Bronchus fibroblast of lung (primary cell): ENCODE results near the gene USP6. TPM values are rescaled to one million over a fixed set of nuclear protein-coding genes. Genes with fewer than 3 reads are reported as not detected.

Experiments
- total RNA-seq: library from RNA; depleted of rRNA; stranded (reverse); fragments of >200 nt; gene quantifications from 2 replicates; pipeline ENCODE4 v1.2.3, GENCODE V29; 2015

USP6 gene
- total RNA-seq: 0.15 and 0.17 TPM in 2 replicates

GRCh38 chr17:5115673-5116651 is at the start of gene USP6:
Gene USP6 (plus strand): TSS chr17:5116032. CDS start chr17:5130368, 14,336 bp downstream.

GRCh38 chr17:5078106-5079028 is 37.5 kb upstream of the USP6 start, which contains the start of gene ZFP3:
Gene ZFP3 (plus strand): TSS chr17:5078467. CDS start chr17:5091505, 13,038 bp downstream.

GRCh38 chr17:5111402-5112204 is 4.2 kb upstream of the USP6 start, which contains the start of gene ZNF232:
Gene ZNF232 (minus strand): TSS chr17:5111878. CDS start chr17:5111822, 56 bp downstream.

GRCh38 chr17:5191541-5192417 is 75.9 kb downstream of the USP6 start, which contains the start of gene ZNF594:
Gene ZNF594 (minus strand): TSS chr17:5191868. CDS start chr17:5184256, 7,612 bp downstream.

Other genes starting within 250 kb of the USP6 start
- gene C17orf107, start 216.5 kb upstream of the USP6 start, total RNA-seq: 2.5 and 4.0 TPM in 2 replicates
- 0.74 and 1.2 TPM in 2 replicates for gene CHRNE, start 212.9 kb upstream of the USP6 start, total RNA-seq
- not detected in 2 replicates for gene GP1BA, start 183.8 kb upstream of the USP6 start, total RNA-seq
- gene SLC25A11, start 176.0 kb upstream of the USP6 start, total RNA-seq: 66.7 and 77.0 TPM in 2 replicates
- gene RNF167, start 175.8 kb upstream of the USP6 start, total RNA-seq: 50.3 and 53.8 TPM in 2 replicates
- 2,381 and 2,852 TPM in 2 replicates for gene PFN1, start 167.5 kb upstream of the USP6 start, total RNA-seq
- 0.74 and 1.8 TPM in 2 replicates for gene ENO3, start 164.9 kb upstream of the USP6 start, total RNA-seq
- 59.6 and 59.9 TPM in 2 replicates for gene SPAG7, start 148.2 kb upstream of the USP6 start, total RNA-seq
- 18.7 and 20.3 TPM in 2 replicates for gene CAMTA2, start 128.4 kb upstream of the USP6 start, total RNA-seq
- gene INCA1, start 118.5 kb upstream of the USP6 start, total RNA-seq: 0.17 and 0.74 TPM in 2 replicates
- gene KIF1C, start 118.1 kb upstream of the USP6 start, total RNA-seq: 39.5 and 44.4 TPM in 2 replicates
- 0.15 TPM in 1 of 2 replicates, not detected in the other for gene SLC52A1, start 80.6 kb upstream of the USP6 start, total RNA-seq
- gene ZFP3, start 37.6 kb upstream of the USP6 start, total RNA-seq: 0.67 and 0.89 TPM in 2 replicates
- 10.1 and 11.0 TPM in 2 replicates for gene ZNF232, start 4.2 kb upstream of the USP6 start, total RNA-seq
- gene ZNF594, start 75.8 kb downstream of the USP6 start, total RNA-seq: 4.9 and 5.4 TPM in 2 replicates
- gene SCIMP, start 118.8 kb downstream of the USP6 start, total RNA-seq: not detected in 2 replicates
- 18.0 and 21.5 TPM in 2 replicates for gene RABEP1, start 166.3 kb downstream of the USP6 start, total RNA-seq